ENCODE results near the gene PPP2R2C. TPM values are rescaled to one million over a fixed set of nuclear protein-coding genes. Genes with fewer than 3 reads are reported as not detected.

The PPP2R2C gene
- total RNA-seq, 1 donor, result under 0.01 TPM

DNA sequence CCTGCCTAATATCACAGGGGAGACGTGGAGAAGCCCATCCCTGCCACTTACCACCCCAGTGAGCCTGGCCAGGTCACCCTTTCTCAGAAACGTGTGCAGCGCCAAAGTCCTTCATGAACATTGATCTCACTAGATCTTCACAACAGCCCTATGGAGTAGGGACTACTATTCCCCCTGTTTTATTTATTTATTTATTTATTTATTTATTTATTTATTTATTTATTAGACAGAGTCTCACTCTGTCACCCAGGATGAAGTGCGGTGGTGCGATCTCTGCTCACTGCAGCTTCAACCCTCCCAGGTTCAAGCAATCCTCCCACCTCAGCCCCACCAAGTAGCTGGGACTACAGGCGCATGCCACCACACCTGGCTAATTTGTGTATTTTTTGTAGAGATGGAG lies 61.8 kb downstream of the PPP2R2C start:
- Histone ChIP-seq H3K36me3 (ENCODE audit: insufficient read depth, low read length) (no peaks in the 10 kb centered on the region), H3K27ac (ENCODE audit: low read depth, low read length) (no peak overlapping the region), H2AFZ (ENCODE audit: low read length) (no peak overlapping the region), H3K4me1 (ENCODE audit: insufficient read depth, low read length) (no peaks in the 10 kb centered on the region), H3K27me3 (ENCODE audit: insufficient read depth, low read length) (peaks cover 2% of the 10 kb centered on the region), H4K20me1 (ENCODE audit: insufficient read depth, low read length) (no peaks in the 10 kb centered on the region), H3K9me3 (ENCODE audit: low read depth, low read length) (no peaks in the 10 kb centered on the region), H3K79me2 (ENCODE audit: insufficient read depth, low read length) (no peaks in the 10 kb centered on the region), H3K4me3 (ENCODE audit: insufficient read depth, low read length) (no peak overlapping the region), H3K4me2 (ENCODE audit: insufficient read depth, low read length) (no peak overlapping the region)
- no peak for DNase-seq (ENCODE audit: insufficient read length, low spot score, missing footprints)
- TF ChIP-seq, protein P1, sequence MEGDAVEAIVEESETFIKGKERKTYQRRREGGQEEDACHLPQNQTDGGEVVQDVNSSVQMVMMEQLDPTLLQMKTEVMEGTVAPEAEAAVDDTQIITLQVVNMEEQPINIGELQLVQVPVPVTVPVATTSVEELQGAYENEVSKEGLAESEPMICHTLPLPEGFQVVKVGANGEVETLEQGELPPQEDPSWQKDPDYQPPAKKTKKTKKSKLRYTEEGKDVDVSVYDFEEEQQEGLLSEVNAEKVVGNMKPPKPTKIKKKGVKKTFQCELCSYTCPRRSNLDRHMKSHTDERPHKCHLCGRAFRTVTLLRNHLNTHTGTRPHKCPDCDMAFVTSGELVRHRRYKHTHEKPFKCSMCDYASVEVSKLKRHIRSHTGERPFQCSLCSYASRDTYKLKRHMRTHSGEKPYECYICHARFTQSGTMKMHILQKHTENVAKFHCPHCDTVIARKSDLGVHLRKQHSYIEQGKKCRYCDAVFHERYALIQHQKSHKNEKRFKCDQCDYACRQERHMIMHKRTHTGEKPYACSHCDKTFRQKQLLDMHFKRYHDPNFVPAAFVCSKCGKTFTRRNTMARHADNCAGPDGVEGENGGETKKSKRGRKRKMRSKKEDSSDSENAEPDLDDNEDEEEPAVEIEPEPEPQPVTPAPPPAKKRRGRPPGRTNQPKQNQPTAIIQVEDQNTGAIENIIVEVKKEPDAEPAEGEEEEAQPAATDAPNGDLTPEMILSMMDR (IDR thresholded peaks at IDR 0.05; ENCODE audit: extremely low read depth, low read depth, low read length), result no peak

- no peaks in the 10 kb centered on the region for H4K20me1 ChIP-seq (ENCODE audit: insufficient read depth, low read length)
- no peak overlapping the region for H3K4me3 ChIP-seq (ENCODE audit: insufficient read depth, low read length)
- H3K27me3 ChIP-seq (ENCODE audit: insufficient read depth, low read length), result peaks cover 7% of the 10 kb centered on the region
- no peak overlapping the region for H3K4me2 ChIP-seq (ENCODE audit: insufficient read depth, low read length)
- no peak for DNase-seq (ENCODE audit: insufficient read length, low spot score, missing footprints)
- H3K79me2 ChIP-seq (ENCODE audit: insufficient read depth, low read length), result no peaks in the 10 kb centered on the region
- no peaks in the 10 kb centered on the region for H3K9me3 ChIP-seq (ENCODE audit: low read depth, low read length)
- H3K36me3 ChIP-seq (ENCODE audit: insufficient read depth, low read length), result no peaks in the 10 kb centered on the region
- H3K4me1 ChIP-seq (ENCODE audit: insufficient read depth, low read length), result no peaks in the 10 kb centered on the region
- TF ChIP-seq, protein P1 (IDR thresholded peaks at IDR 0.05; ENCODE audit: extremely low read depth, low read depth, low read length), result no peak
- H2AFZ ChIP-seq (ENCODE audit: low read length), result no peak overlapping the region
- H3K27ac ChIP-seq (ENCODE audit: low read depth, low read length), result no peak overlapping the region
Observed at GRCh38 chr4:6410068-6410467, 62.3 kb downstream of the PPP2R2C start.

- Histone ChIP-seq H2AFZ (ENCODE audit: low read length) (no peak overlapping the region), H3K4me1 (ENCODE audit: insufficient read depth, low read length) (no peaks in the 10 kb centered on the region), H3K27me3 (ENCODE audit: insufficient read depth, low read length) (peaks cover 13% of the 10 kb centered on the region), H3K4me2 (ENCODE audit: insufficient read depth, low read length) (no peak overlapping the region), H4K20me1 (ENCODE audit: insufficient read depth, low read length) (no peaks in the 10 kb centered on the region), H3K9me3 (ENCODE audit: low read depth, low read length) (no peaks in the 10 kb centered on the region), H3K4me3 (ENCODE audit: insufficient read depth, low read length) (no peak overlapping the region), H3K36me3 (ENCODE audit: insufficient read depth, low read length) (no peaks in the 10 kb centered on the region), H3K27ac (ENCODE audit: low read depth, low read length) (no peak overlapping the region), H3K79me2 (ENCODE audit: insufficient read depth, low read length) (no peaks in the 10 kb centered on the region)
- DNase-seq (ENCODE audit: insufficient read length, low spot score, missing footprints), result no peak
- TF ChIP-seq, protein P1 (IDR thresholded peaks at IDR 0.05; ENCODE audit: extremely low read depth, low read depth, low read length), result no peak
Observed at GRCh38 chr4:6409381-6409780, 63.0 kb downstream of the PPP2R2C start.

- Histone ChIP-seq H2AFZ (ENCODE audit: low read length) (no peak overlapping the region), H4K20me1 (ENCODE audit: insufficient read depth, low read length) (no peaks in the 10 kb centered on the region), H3K4me1 (ENCODE audit: insufficient read depth, low read length) (no peaks in the 10 kb centered on the region), H3K9me3 (ENCODE audit: low read depth, low read length) (no peaks in the 10 kb centered on the region), H3K4me3 (ENCODE audit: insufficient read depth, low read length) (no peak overlapping the region), H3K79me2 (ENCODE audit: insufficient read depth, low read length) (no peaks in the 10 kb centered on the region), H3K4me2 (ENCODE audit: insufficient read depth, low read length) (no peak overlapping the region), H3K36me3 (ENCODE audit: insufficient read depth, low read length) (no peaks in the 10 kb centered on the region), H3K27me3 (ENCODE audit: insufficient read depth, low read length) (peaks cover 20% of the 10 kb centered on the region), H3K27ac (ENCODE audit: low read depth, low read length) (no peak overlapping the region)
- TF ChIP-seq, protein P1 (IDR thresholded peaks at IDR 0.05; ENCODE audit: extremely low read depth, low read depth, low read length), result no peak
- DNase-seq (ENCODE audit: insufficient read length, low spot score, missing footprints), result no peak
Observed at GRCh38 chr4:6408263-6408662, 64.2 kb downstream of the PPP2R2C start.

Data from osteoblast (primary cell).